ENCODE results near the gene FKBP1A. TPM values are rescaled to one million over a fixed set of nuclear protein-coding genes. Genes with fewer than 3 reads are reported as not detected.
"Not testable (repeated sequence)": the region's sequence is repeated elsewhere in the genome, so short reads cannot be mapped to it uniquely, and the experiment has no call there.

Gene FKBP1A
- total RNA-seq, 1 experiment from 2014 or later: 132 TPM

- H3K36me3 ChIP-seq (replicated peaks; ENCODE audit: control insufficient read depth, insufficient read depth, low read length); H3K4me3 ChIP-seq (ENCODE audit: insufficient read depth, low read depth, low read length); DNase-seq; H3K27me3 ChIP-seq (ENCODE audit: control insufficient read depth, insufficient read depth, low read length): not testable (repeated sequence)
Measured at GRCh38 chr20:1398185-1398584, 5.3 kb upstream of the FKBP1A start.

- H3K27me3 ChIP-seq (ENCODE audit: control insufficient read depth, insufficient read depth, low read length): peaks cover 8% of the 10 kb centered on the region
Measured at GRCh38 chr20:1397710-1398109, 4.9 kb upstream of the FKBP1A start.

GRCh38 chr20:1396702-1397101, 3.8 kb upstream of the FKBP1A start:
- no peak for DNase-seq
- Histone ChIP-seq H3K36me3 (replicated peaks; ENCODE audit: control insufficient read depth, insufficient read depth, low read length) (no peaks in the 10 kb centered on the region), H3K4me3 (ENCODE audit: insufficient read depth, low read depth, low read length) (no peak overlapping the region), H3K27me3 (ENCODE audit: control insufficient read depth, insufficient read depth, low read length) (peaks cover 8% of the 10 kb centered on the region)

More at GRCh38 chr20:1397710-1398109, 4.9 kb upstream of the FKBP1A start:
- peak; percentile 24 for DNase-seq
- Histone ChIP-seq H3K4me3 (ENCODE audit: insufficient read depth, low read depth, low read length) (no peak overlapping the region), H3K36me3 (replicated peaks; ENCODE audit: control insufficient read depth, insufficient read depth, low read length) (no peaks in the 10 kb centered on the region)

- no peaks in the 10 kb centered on the region for H3K36me3 ChIP-seq (replicated peaks; ENCODE audit: control insufficient read depth, insufficient read depth, low read length)
- DNase-seq: no peak
- no peak overlapping the region for H3K4me3 ChIP-seq (ENCODE audit: insufficient read depth, low read depth, low read length)
- peaks cover 8% of the 10 kb centered on the region for H3K27me3 ChIP-seq (ENCODE audit: control insufficient read depth, insufficient read depth, low read length)
Measured at GRCh38 chr20:1396264-1396663, 3.4 kb upstream of the FKBP1A start.

GRCh38 chr20:1394686-1395085, 1.8 kb upstream of the FKBP1A start:
- DNase-seq: no peak
- no peaks in the 10 kb centered on the region for H3K36me3 ChIP-seq (replicated peaks; ENCODE audit: control insufficient read depth, insufficient read depth, low read length)
- no peak overlapping the region for H3K4me3 ChIP-seq (ENCODE audit: insufficient read depth, low read depth, low read length)
- H3K27me3 ChIP-seq (ENCODE audit: control insufficient read depth, insufficient read depth, low read length): peaks cover 8% of the 10 kb centered on the region

- Histone ChIP-seq H3K27me3 (ENCODE audit: control insufficient read depth, insufficient read depth, low read length) (peaks cover 8% of the 10 kb centered on the region), H3K4me3 (ENCODE audit: insufficient read depth, low read depth, low read length) (peak overlapping the region; percentile 85), H3K36me3 (replicated peaks; ENCODE audit: control insufficient read depth, insufficient read depth, low read length) (no peaks in the 10 kb centered on the region)
- no peak for DNase-seq
Measured at GRCh38 chr20:1393507-1393882, 641 bp upstream of the FKBP1A start.

GRCh38 chr20:1392443-1392692, 486 bp downstream of the FKBP1A start:
- H3K4me3 ChIP-seq (ENCODE audit: insufficient read depth, low read depth, low read length): peak overlapping the region; percentile 85
- H3K36me3 ChIP-seq (replicated peaks; ENCODE audit: control insufficient read depth, insufficient read depth, low read length): no peaks in the 10 kb centered on the region
- peaks cover 8% of the 10 kb centered on the region for H3K27me3 ChIP-seq (ENCODE audit: control insufficient read depth, insufficient read depth, low read length)
- no peak for DNase-seq

- Histone ChIP-seq H3K27me3 (ENCODE audit: control insufficient read depth, insufficient read depth, low read length) (peaks cover 8% of the 10 kb centered on the region), H3K4me3 (ENCODE audit: insufficient read depth, low read depth, low read length) (peak overlapping the region; percentile 85), H3K36me3 (replicated peaks; ENCODE audit: control insufficient read depth, insufficient read depth, low read length) (no peaks in the 10 kb centered on the region)
- DNase-seq: peak; percentile 63
Measured at GRCh38 chr20:1391640-1392442, 1.0 kb downstream of the FKBP1A start.

GRCh38 chr20:1390581-1391403, 2.1 kb downstream of the FKBP1A start:
- peaks cover 4% of the 10 kb centered on the region for H3K27me3 ChIP-seq (ENCODE audit: control insufficient read depth, insufficient read depth, low read length)
- H3K4me3 ChIP-seq (ENCODE audit: insufficient read depth, low read depth, low read length): no peak overlapping the region
- no peaks in the 10 kb centered on the region; the same call in 1 of the 2 replicates for H3K36me3 ChIP-seq (replicated peaks; ENCODE audit: control insufficient read depth, insufficient read depth, low read length)
- DNase-seq: peak; percentile 9

- Histone ChIP-seq H3K27me3 (ENCODE audit: control insufficient read depth, insufficient read depth, low read length) (no peaks in the 10 kb centered on the region), H3K4me3 (ENCODE audit: insufficient read depth, low read depth, low read length) (no peak overlapping the region), H3K36me3 (replicated peaks; ENCODE audit: control insufficient read depth, insufficient read depth, low read length) (no peaks in the 10 kb centered on the region; the same call in 1 of the 2 replicates)
- DNase-seq: peak; percentile 26
Measured at GRCh38 chr20:1389703-1390580, 2.9 kb downstream of the FKBP1A start.

- Histone ChIP-seq H3K36me3 (replicated peaks; ENCODE audit: control insufficient read depth, insufficient read depth, low read length) (no peaks in the 10 kb centered on the region; the same call in 1 of the 2 replicates), H3K27me3 (ENCODE audit: control insufficient read depth, insufficient read depth, low read length) (no peaks in the 10 kb centered on the region), H3K4me3 (ENCODE audit: insufficient read depth, low read depth, low read length) (no peak overlapping the region)
- peak; percentile 8 for DNase-seq
Measured at GRCh38 chr20:1388741-1389483, 3.9 kb downstream of the FKBP1A start.

- Histone ChIP-seq H3K36me3 (replicated peaks; ENCODE audit: control insufficient read depth, insufficient read depth, low read length) (no peaks in the 10 kb centered on the region; the same call in 1 of the 2 replicates), H3K27me3 (ENCODE audit: control insufficient read depth, insufficient read depth, low read length) (no peaks in the 10 kb centered on the region), H3K4me3 (ENCODE audit: insufficient read depth, low read depth, low read length) (no peak overlapping the region)
- no peak for DNase-seq
Measured at GRCh38 chr20:1388253-1388652, 4.6 kb downstream of the FKBP1A start.

GRCh38 chr20:1386323-1386722, 6.5 kb downstream of the FKBP1A start:
- Histone ChIP-seq H3K4me3 (ENCODE audit: insufficient read depth, low read depth, low read length) (no peak overlapping the region), H3K36me3 (replicated peaks; ENCODE audit: control insufficient read depth, insufficient read depth, low read length) (no peaks in the 10 kb centered on the region; the same call in none of the 2 replicates), H3K27me3 (ENCODE audit: control insufficient read depth, insufficient read depth, low read length) (no peaks in the 10 kb centered on the region)
- no peak for DNase-seq
